ENCODE results near the gene APBA2.

Gene APBA2

DNA sequence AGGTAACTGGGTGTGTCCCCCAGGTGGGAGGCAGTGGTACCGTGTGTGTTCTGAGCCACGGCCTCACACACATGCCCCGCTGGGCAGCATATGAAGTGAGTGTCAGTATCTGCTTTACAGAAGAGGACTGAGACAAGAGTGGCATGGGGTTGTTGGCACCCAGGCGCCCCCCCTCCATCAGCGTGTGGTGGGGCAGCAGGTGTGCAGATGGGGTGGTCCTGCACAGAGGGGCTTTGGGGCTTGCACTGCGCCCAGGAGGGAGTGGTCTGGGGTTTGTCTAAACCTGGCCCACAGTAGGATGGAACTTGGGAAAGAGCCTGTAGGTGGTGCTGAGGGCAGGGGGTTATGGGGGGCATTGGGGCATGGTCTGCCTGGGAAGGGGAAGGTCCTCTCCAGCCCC lies 176.0 kb downstream of the APBA2 start:
- DNase-seq (ENCODE audit: low read depth) = no peak

DNA sequence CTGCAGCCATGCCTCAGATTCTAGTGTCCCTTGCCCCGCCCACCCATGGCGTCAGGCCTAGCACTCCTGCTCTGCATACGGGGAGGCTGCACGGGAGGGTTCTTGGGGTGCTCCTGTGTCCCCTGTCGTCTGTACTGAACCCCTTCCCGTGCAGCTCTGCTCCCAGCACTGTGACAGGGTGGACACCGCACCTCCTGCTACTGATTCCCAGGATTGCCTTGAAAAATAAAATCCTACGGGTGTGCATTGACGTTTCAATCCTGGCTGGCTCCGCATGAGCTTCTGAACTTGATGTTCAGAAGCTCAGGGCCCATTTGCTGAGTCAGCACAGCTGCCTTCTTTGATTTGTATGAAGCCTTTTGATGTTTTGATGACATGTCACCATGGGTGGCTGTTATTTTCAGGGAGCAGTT lies 176.4 kb downstream of the APBA2 start:
- no peak for DNase-seq (ENCODE audit: low read depth)

DNA sequence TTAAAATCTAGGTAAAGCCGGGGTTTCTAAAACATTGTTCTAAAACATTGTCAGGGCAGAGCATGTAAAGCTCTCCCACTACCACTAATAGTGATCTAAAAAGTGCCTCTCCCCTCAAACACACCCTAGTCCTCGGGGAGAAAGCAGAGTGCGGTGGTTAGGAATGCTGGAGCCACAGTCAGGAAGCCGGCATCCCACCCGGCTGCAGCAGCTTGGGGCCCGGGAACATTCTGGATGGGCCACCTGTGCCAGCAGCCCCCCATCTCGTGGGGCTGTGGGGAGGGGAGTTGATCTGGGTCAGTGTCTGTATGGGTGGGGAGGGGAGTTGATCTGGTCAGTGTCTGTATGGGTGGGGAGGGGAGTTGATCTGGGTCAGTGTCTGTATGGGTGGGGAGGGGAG lies 176.9 kb downstream of the APBA2 start:
- DNase-seq (ENCODE audit: low read depth) = no peak

DNA sequence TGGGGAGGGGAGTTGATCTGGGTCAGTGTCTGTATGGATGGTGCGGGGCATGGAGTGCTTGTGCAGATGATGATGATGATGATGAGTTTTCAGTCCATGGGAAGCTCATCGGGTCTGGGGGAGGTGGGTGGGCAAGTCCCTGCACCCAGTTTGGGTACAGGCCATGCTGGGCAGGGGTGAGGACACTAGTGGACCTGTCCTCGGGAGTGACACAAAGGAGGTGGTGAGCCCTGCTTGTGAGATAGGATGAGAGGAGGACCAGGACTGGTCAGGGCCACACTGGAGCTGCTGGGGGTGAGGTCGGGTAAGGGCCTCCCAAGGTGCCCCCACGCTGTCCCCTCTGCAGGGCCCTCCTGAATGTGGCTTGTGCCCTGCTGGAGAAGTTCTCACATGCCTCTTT lies 177.9 kb downstream of the APBA2 start:
- DNase-seq (ENCODE audit: low read depth) = no peak

DNA sequence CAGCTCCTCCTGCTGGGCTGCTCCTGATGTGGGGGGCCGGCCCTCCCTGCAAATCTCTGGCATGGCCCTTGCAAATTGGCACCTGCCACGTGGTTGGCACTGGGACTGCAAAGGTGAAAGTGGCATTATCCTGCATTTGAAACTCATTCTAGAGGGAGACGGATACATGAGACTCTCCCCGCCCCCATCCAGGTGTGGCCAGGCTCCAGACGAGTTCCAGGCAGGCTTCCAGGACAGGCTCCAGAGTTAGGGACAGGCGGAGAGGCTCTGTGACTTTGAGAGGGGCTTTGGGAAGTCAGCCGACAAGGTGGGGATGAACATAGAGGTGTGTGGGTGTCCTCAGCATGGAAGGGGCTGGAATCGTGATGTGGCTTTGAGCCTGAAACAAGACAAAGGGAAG lies 178.5 kb downstream of the APBA2 start:
- DNase-seq (ENCODE audit: low read depth) = no peak

DNA sequence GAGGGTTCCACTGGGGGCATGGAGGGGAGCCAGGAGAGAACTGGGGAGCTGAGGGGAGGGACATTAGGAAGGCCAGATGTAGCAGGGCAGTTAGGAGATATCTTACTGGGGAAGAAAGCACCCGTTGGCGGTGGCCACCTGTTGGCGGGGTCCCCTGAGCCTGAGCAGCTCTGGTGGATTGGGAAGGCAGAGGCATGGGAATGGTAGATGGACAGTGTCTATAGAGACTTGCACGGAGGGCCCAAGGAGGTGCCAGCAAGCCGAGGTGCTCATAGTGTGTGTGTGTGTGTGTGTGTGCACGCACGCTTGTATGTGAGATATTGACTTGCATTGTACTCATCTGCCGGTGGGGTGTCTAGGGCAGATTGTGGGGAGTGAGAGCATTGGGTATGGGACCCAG lies 179.0 kb downstream of the APBA2 start:
- DNase-seq (ENCODE audit: low read depth) = no peak

DNA sequence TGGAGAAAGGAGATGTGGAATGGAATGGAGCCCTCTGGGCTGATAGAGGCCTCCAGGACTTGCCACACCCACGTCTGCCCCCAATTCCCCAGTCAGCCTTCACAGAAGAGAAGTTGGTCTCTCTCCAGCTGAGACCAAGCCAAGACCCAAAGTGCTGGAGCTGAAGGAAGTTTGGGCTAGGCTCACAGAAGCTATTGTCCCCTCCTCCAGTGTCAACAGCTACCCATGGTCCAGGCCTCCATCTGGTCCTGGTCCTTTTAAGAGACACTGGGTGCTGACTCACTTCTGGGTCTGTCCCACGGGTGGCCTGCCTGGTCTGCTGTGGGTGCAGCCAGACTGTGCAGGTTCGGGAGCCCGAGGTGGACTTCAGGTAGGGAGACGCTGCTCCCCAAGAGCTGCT lies 179.8 kb downstream of the APBA2 start:
- no peak for DNase-seq (ENCODE audit: low read depth)

DNA sequence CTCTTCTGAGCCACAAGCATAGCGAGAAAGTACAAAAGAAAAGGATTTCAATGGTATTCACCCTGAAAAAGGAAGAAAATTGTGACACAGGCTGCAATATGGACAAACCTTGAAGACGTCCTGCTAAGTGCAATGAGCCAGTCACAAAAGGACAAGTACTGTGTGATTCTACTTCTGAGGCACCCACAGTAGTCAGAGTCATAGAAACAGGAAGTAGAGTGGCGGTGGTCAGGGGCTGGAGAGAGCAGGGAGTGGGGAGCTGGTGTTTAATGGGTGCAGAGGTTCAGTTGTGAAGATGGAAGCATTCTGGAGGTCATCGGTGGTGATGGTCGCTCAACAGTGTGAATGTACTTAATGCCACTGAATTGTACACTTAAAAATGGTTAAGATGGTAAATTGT lies 180.5 kb downstream of the APBA2 start:
- no peak for DNase-seq (ENCODE audit: low read depth)

DNA sequence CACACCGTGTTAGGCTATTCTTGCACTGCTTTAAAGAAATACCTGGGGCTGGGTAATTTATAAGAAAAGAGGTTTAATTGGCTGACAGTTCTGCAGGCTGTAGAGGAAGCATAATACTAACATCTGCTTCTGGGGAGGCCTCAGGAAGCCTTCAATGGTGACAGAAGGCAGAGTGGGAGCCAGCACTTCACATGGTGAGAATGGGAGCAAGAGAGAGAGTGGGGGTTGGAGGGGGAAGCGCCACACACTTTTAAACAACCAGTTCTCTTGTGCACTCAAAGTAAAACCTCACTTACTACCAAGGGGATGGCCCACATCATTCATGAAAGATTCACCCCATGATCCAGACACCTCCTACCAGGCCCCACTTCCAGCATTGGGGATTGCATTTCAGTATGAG lies 181.1 kb downstream of the APBA2 start:
- no peak for DNase-seq (ENCODE audit: low read depth)

DNA sequence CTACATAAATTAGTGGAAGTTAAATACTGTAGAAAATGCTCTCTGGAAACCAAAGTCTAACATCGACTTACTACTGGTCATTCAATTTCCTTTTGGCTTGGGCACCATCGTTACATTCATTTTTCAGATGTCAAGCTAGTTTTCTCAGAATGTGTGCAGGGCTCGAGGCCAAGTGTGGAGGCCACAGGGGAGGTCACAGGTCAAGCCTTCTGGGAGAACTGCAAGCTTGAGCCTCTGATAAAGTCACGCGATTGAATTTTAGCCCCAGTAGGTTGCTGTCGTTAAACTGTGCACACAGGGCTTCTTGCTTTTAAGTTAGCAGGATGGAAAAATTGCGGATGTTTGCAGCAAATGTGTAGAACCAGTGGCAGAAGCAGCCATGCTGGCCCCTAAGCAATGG lies 182.2 kb downstream of the APBA2 start:
- no peak for DNase-seq (ENCODE audit: low read depth)

DNA sequence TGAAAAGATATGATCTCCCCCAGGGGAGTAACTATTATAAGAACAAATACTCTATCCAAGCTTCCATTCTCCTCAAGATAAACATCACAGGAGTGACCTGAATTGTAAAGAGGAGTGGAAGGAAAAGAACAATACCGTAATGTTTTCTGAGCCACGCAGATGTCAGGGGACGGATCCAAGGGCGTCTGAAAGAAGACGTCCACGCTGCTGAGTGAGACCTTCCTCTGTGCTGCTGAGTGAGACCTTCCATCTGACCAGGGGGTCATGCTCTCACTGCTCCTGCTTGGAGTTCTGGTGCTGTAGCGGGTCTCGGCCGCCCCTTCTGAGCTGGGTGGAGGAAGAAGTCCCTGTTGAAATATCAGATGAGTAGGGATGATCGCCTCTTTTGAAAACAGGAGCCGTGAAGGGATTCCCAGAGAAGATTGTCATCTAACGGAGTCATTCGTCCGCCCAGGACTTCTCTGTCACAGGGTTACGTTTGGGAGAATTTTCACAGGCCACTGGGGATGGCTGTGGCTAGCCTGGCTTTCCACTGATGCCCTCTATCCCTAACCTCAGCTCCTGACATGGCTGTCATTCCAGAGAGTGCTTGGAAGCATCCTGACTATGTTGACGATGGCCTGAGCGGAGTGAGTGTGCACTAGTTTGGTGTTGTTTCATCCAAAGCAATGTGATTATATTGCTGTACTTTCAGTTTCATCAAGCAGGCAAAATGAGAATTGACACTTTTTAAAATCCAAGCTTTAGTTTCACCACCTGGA lies 184.9 kb downstream of the APBA2 start:
- no peak for DNase-seq (ENCODE audit: low read depth)

DNA sequence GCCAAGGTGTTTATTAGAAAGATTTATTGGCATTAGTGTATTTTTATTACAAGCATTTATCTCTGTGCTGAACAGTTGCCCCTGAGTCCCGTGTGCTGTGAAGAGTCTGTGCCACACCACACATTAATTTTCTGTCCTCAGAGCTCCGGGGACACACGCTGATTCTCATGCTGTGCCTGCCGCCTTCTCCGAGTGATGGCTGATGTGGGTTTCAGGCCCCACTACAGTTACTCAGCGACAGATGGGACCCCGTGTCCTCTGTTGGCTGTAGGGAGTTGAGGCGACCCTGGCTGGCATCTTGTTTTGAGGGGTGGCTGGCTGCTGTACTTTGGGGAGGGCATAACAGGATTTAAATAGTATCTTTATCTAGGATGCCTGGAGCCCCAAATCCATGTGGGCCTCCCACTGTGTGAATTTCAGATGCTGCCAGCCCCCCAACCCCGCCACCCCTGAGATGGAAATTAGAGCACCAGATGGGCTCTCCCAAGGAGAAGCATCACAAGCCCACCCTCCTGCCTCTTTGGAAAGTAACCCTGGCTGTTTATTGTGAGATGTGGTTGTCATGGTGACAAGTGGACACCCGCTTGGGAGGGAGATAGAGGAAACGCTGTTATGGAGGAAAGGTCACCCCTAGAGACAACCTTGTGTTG lies 185.6 kb downstream of the APBA2 start:
- no peak for DNase-seq (ENCODE audit: low read depth)

DNA sequence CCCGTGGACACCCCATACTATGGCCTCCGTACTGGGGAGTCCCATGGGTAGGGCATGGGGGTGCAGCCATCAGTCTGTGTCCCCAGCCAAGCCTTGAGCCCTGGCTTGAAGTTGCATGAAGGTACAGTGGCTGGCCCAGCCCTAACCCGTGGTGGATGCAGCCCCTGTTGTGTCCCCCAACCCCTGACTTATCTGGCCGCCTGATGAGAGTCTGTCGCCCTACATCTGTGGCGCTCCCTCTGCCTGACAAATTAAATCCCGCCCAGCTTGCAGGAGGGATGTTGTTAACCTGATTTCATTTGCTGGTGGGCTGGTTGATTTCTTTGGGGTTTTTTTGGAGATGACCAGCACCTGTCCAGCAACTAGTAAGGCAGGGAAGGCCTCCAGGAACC lies 186.1 kb downstream of the APBA2 start:
- no peak for DNase-seq (ENCODE audit: low read depth)

DNA sequence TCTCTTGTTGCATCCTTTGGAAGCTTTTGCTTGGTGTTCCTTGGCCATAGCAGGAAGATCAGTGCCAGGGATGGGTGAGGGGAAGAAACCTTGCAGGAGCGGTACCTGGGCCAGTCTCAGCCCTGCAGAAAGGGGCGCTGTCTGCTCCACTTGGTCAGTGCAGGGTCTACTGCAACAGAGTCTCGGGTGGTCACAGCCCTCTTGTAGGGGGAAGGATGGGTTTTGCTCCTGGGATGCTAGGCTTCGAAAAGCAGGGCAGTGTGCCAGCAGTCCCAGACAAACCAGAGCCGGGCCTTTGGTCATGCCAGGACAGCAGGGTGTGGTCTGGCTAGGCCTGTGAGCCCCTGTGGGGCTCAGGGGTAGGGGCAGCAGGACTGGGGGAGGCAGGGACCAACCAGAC lies 186.7 kb downstream of the APBA2 start:
- DNase-seq (ENCODE audit: low read depth) = no peak

DNA sequence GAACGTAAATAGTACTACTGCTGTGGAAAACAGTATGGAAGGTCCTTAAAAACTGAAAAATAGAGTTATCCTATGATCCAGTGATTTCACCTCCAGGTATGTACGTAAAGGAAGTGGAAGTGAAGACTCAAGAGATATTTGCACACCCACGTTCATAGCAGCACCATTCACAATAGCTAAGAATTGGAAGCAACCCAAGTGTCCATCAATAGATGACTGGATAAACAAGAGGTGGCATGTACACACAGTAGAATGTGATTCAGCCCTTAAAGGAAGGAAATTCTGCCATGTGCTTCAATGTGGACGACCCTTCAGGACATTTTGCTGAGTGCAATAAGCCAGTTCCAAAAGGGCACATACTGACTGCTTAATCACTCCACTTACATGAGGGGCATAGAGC lies 188.3 kb downstream of the APBA2 start:
- no peak for DNase-seq (ENCODE audit: low read depth)

DNA sequence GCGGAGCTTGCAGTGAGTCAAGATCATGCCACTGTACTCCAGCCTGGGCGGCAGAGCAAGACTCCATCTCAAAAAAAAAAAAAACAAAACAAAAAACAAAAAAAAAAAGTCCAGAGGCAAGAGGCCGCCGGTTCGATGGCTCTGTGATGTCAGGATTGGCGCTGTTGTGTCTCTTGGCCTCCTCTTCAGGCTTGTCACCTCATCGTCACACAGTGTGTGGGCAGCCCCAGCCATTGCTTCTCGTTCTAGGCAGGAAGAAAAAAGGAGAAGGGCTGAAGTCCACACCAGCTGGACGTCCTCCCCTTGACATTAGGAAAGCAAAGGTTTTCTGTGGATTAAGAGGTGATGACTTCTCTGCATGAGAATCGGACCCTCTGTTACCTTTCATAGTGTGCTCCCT lies 192.8 kb downstream of the APBA2 start:
- DNase-seq (ENCODE audit: low read depth) = no peak

DNA sequence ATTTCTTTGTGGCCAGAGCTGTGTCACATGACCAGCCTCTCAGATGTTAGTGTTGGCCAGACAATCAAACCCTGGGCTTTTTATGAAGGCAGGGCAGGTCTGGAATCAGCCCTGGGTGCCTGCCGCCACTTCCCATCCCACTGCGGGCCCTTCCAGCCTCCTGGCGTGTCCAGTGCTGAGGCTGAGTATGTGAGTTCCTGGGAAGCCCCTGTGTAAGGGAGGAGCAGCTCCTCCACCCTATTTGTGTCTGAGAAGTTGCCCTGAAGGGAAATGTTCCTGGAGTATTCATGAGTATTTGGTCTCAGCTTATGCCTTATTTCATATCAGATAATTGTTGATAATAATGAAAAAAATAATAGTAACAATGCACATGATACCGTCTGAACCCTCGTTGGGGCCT lies 193.7 kb downstream of the APBA2 start:
- no peak for DNase-seq (ENCODE audit: low read depth)

DNA sequence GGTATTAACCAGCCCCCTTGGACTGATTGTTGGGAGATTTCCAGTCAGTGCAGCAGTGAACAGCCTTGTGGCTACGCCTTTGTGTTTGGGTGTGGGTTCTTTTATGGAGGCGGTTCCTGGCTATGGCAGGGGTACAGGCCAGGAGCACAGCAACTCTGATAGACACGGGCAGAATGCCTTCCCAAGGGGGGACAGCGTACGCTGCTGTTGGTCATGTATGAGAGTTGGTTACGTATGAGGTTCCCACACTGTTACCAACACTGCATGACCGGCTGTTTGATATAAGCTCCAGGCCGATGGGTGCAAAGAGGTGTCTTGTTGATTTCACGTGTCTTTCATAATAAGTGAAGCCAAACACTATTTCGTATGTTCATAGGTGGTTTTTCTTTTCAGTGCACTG lies 196.0 kb downstream of the APBA2 start:
- DNase-seq (ENCODE audit: low read depth) = no peak

DNA sequence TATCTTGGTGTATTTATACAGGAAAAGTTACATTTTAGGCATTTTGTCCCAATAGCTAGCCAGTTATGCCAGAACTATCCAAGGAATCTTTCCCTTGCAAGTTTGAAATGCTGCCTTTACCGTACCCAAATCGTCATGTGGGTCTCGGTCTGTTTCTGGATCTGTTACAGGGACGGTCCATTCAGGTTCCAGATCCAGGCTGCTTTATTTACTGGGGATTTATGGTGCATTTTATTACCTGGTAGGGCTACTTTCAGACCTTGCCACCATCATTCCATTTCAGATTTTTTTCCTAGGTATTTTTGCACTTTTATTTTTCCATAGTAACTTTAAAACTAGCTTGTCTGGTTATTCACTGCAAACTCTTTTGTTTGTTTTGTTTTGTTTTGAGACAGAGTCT lies 197.4 kb downstream of the APBA2 start:
- DNase-seq (ENCODE audit: low read depth) = no peak

DNA sequence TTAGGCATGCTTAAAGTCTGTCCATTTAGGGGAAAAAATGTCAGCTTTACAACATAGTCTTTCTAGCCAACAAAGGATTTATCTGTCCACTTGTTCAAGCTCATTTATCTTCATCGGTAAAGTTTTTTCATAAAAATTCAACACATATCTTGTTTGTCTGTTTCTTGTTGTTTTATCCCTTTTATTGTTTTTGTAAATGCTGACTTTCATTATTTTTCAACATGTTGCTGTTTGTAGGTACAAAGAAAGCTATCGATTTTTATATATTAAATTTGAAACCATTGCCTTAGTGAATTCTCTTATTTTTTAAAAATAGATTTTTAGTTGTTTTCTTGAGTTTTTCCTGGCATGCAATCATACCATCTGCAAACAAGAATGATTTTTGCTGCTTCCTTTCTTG lies 198.1 kb downstream of the APBA2 start:
- no peak for DNase-seq (ENCODE audit: low read depth)

DNA sequence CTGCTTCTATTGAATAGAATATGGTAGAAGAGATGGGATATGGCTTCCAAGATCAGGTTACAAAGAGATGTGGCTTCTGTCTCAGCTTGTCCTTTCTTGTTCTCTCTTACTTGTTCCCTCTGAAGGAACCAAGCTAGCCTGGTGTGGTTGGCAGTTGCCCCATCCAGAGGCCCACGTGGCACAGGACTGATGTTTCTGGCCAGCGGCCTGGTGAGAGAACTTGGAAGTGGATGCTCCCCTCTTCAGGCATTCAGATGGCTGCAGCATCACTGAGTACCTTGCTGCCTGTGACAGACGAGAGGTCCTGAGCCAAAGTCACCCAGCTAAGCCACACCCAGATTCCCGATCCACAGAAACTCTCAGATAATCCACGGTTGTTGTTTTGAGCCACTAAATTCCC lies 200.2 kb downstream of the APBA2 start:
- DNase-seq (ENCODE audit: low read depth) = no peak

DNA sequence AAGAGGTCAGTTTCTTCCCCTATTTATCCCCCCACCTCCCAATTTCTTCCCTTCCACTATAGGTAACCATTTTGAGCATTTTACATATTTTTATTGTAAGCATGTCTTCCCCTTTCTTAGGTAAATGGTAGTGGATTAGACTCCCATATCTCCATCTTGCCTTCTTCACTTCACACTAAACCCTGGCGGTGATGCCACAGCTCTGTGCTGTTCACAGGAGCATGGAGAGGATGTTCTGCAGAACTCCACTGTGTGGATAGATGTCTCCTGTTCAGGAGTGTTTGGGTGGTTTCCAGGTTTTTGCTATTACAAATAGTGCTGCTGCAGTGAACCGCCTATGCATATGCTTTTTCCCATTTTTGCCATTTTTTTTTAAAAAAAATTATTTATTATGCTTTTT lies 201.1 kb downstream of the APBA2 start:
- DNase-seq (ENCODE audit: low read depth) = no peak

DNA sequence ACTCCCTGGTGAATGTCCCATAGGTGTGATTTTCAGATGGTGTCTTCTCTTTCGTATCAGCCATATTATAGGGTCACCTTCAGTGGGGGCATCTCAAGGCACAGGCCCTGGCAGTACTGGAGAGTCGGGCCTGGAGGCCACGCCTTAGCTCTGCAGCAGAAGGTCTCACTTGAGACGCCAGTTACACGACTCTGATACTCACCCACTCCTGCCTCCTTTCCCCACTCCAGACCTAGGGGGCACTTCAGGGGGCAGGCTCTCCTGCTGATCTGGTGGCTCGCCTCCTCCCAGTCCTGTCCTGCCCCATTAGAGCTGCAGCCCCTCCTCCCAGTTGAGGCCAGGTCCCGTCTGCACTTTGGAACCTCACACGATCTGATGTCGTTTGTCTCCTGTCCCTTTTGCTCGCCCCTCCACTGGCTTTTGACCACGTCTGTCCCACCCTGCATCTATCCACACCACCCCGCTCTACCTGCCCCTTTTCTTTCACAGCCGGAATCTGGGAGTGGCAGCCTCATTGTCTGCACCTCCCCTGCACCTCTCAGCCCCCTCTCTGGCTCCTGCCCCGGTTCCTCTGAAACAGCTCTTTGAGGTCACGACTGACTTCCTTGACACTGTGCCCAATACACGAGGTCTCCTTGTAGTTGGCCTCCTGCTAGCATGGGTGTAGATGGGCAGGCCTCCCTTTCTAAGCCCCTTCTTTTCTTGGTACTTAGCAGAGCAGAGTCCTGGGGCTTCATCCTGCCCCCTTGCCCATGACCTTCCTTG lies 201.9 kb downstream of the APBA2 start:
- no peak for DNase-seq (ENCODE audit: low read depth)
